ENCODE data around the gene APOH. TPM values are rescaled to one million over a fixed set of nuclear protein-coding genes. Genes with fewer than 3 reads are reported as not detected.

The APOH gene
- total and polyA plus RNA-seq, 9 of the 15 experiments (the other 6 are each of a cell fraction or from before 2014, with no cell fraction given): 1.1 TPM; not detected in 8

DNA sequence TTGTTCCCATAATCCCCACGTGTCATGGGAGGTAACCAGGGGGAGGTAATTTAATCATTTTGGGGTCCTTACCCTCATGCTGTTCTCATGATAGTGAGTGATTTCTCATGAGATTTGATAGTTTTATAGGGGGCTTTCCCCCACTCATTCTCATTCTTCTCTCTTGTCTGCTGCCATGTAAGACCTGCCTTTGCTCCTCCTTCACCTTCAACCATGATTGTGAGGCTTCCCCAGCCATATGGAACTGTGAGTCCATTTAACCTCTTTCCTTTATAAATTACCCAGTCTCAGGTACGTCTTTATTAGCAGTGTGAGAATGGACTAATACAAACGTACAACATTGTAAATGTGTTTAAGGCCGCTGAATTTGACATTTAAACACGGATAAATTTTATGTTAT is 35.5 kb upstream of the APOH start:
- Histone ChIP-seq H3K9me1 (ENCODE audit: control insufficient read depth, insufficient read depth, low read length) (no peaks in the 10 kb centered on the region), H2AFZ (ENCODE audit: low read depth, low read length) (no peak overlapping the region), H3K36me3 (ENCODE audit: control insufficient read depth, insufficient read depth, low read length) (no peaks in the 10 kb centered on the region), H3K4me3 (no peak overlapping the region), H3K4me1 (replicated peaks in 1 of 2; ENCODE audit: control insufficient read depth in 2 of 2, insufficient read depth in 2 of 2, low read length in 2 of 2) (no peaks in the 10 kb centered on the region), H3K27ac (ENCODE audit: extremely low read depth, low read depth, low read length) (no peak overlapping the region), H4K20me1 (replicated peaks; ENCODE audit: control insufficient read depth, insufficient read depth, low read length) (no peaks in the 10 kb centered on the region), H3K4me2 (ENCODE audit: insufficient read depth, low read length) (no peak overlapping the region), H3K27me3 (ENCODE audit: control insufficient read depth in 2 of 2, insufficient read depth in 2 of 2, low read length in 2 of 2) (peaks cover 0 to 16% of the 10 kb centered on the region in 2 experiments; a peak in 3 of 5 replicates), H3K79me2 (ENCODE audit: control insufficient read depth, insufficient read depth, low read length) (no peaks in the 10 kb centered on the region), H3K9me3 (replicated peaks; ENCODE audit: control insufficient read depth, insufficient read depth, low read depth, low read length) (no peaks in the 10 kb centered on the region; the same call in 1 of the 2 replicates), H3K9ac (ENCODE audit: insufficient read depth in 1 of 2, low read depth in 2 of 2, low read length in 2 of 2) (no peak overlapping the region)
- TF ChIP-seq, protein P1, sequence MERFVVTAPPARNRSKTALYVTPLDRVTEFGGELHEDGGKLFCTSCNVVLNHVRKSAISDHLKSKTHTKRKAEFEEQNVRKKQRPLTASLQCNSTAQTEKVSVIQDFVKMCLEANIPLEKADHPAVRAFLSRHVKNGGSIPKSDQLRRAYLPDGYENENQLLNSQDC (CRISPR knock-in tag; IDR thresholded peaks at IDR 0.05): no peak
- no peak for TF ChIP-seq ZNF217 (CRISPR knock-in tag; IDR thresholded peaks at IDR 0.05)
- TF ChIP-seq ZFP36 (IDR thresholded peaks at IDR 0.05; ENCODE audit: low read depth, low read length, partially characterized antibody): peak; percentile 14
- TF ChIP-seq ZNF384 (IDR thresholded peaks at IDR 0.05; ENCODE audit: low read depth, low read length): no peak
- peak; percentile 95 for TF ChIP-seq ZNF431 (CRISPR knock-in tag; IDR thresholded peaks at IDR 0.05)
- ATAC-seq: no peak
- no peak for FAIRE-seq
- BruUV-seq (replicated peaks): no TSS peak
- in situ Hi-C loops (cut with MboI) (no loop called here), intact Hi-C loops (cut with micrococcal nuclease) (no loop called here)
- no peak for DNase-seq (ENCODE audit: extremely low read depth in 1 of 4, low spot score in 3 of 4)
- ChIA-PET CTCF (ENCODE audit: low intra/inter-chr PET ratio) (no interaction called here), POLR2A (interaction anchor here (1.4 kb wide), 1 partner anchor 12 kb away, joined by 4 read pairs; no protein-coding TSS in a partner anchor)
- 0% methylated on average over 5 of the region's 5 CpGs for WGBS (ENCODE audit: insufficient coverage, low coverage, missing lambda C conversion rate)

DNA sequence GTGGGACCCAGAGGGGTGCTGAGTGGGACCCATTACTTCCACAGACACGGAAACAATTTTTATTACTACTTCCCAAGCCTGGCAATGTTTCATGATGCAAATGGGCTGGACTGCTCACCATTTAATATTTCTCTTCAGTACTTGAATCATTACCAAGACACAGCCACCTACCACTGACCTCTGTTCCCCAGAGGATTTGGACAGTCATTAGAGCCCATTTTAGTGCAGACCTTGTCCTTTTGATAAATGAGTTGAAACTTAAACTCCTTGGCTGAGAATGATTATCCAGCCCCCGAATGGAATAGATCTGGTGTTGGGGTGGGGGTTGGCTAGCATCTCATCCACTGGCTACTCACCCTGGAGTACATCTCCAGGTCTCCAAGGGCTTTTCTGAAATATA is 33.6 kb upstream of the APOH start:
- H3K4me2 ChIP-seq (ENCODE audit: insufficient read depth, low read length): no peak overlapping the region
- H3K9ac ChIP-seq (ENCODE audit: insufficient read depth in 1 of 2, low read depth in 2 of 2, low read length in 2 of 2): no peak overlapping the region
- no peak overlapping the region for H3K4me3 ChIP-seq
- H3K79me2 ChIP-seq (ENCODE audit: control insufficient read depth, insufficient read depth, low read length): no peaks in the 10 kb centered on the region
- no peaks in the 10 kb centered on the region for H3K4me1 ChIP-seq (replicated peaks in 1 of 2; ENCODE audit: control insufficient read depth in 2 of 2, insufficient read depth in 2 of 2, low read length in 2 of 2)
- FAIRE-seq (no peak), DNase-seq (ENCODE audit: extremely low read depth in 1 of 4, low spot score in 3 of 4) (no peak), ATAC-seq (no peak)
- BruUV-seq (replicated peaks): no TSS peak
- ChIA-PET POLR2A (no interaction called here), CTCF (ENCODE audit: low intra/inter-chr PET ratio) (no interaction called here)
- H3K36me3 ChIP-seq (ENCODE audit: control insufficient read depth, insufficient read depth, low read length): no peaks in the 10 kb centered on the region
- no peaks in the 10 kb centered on the region for H4K20me1 ChIP-seq (replicated peaks; ENCODE audit: control insufficient read depth, insufficient read depth, low read length)
- H3K27ac ChIP-seq (ENCODE audit: extremely low read depth, low read depth, low read length): no peak overlapping the region
- intact Hi-C loops (cut with micrococcal nuclease) (no loop called here), in situ Hi-C loops (cut with MboI) (no loop called here)
- WGBS (ENCODE audit: insufficient coverage, low coverage, missing lambda C conversion rate): 7% methylated on average over 2 of the region's 2 CpGs
- no peaks in the 10 kb centered on the region for H3K9me1 ChIP-seq (ENCODE audit: control insufficient read depth, insufficient read depth, low read length)
- no peak overlapping the region for H2AFZ ChIP-seq (ENCODE audit: low read depth, low read length)
- no peaks in the 10 kb centered on the region; the same call in 1 of the 2 replicates for H3K9me3 ChIP-seq (replicated peaks; ENCODE audit: control insufficient read depth, insufficient read depth, low read depth, low read length)
- H3K27me3 ChIP-seq (ENCODE audit: control insufficient read depth in 2 of 2, insufficient read depth in 2 of 2, low read length in 2 of 2): peaks cover 0 to 13% of the 10 kb centered on the region in 2 experiments; a peak in 3 of 5 replicates
- TF ChIP-seq TRIM24 (IDR thresholded peaks at IDR 0.05) (no peak), GTF2A2 (tag; IDR thresholded peaks at IDR 0.05) (no peak), NFIC (IDR thresholded peaks at IDR 0.05) (no peak), BRD9 (IDR thresholded peaks at IDR 0.05; ENCODE audit: low read depth, partially characterized antibody) (no peak), RBM25 (IDR thresholded peaks at IDR 0.05; ENCODE audit: low read depth, low read length, severe bottlenecking) (no peak), CBX5 (IDR thresholded peaks at IDR 0.05; ENCODE audit: borderline replicate concordance, low read depth) (no peak), ILK (tag; IDR thresholded peaks at IDR 0.05; ENCODE audit: borderline replicate concordance, low read depth) (no peak), POLR2AphosphoS2 (IDR thresholded peaks at IDR 0.05; ENCODE audit: low read length) (no peak), TCFL5 (CRISPR knock-in tag; conservative IDR thresholded peaks at IDR 0.05) (no peak), POLR2B (IDR thresholded peaks at IDR 0.05; ENCODE audit: low read depth, partially characterized antibody) (no peak), BCL6 (CRISPR knock-in tag; IDR thresholded peaks at IDR 0.05) (no peak), EWSR1 (IDR thresholded peaks at IDR 0.05; ENCODE audit: borderline replicate concordance, low read depth, partially characterized antibody) (no peak), ZBTB1 (CRISPR knock-in tag; IDR thresholded peaks at IDR 0.05; ENCODE audit: borderline replicate concordance, low read depth) (no peak), BHLHE40 (IDR thresholded peaks at IDR 0.05; ENCODE audit: low read length) (no peak), DACH1 (IDR thresholded peaks at IDR 0.05; ENCODE audit: partially characterized antibody) (no peak), ZFP36 (IDR thresholded peaks at IDR 0.05; ENCODE audit: low read depth, low read length, partially characterized antibody) (no peak)

Data from K562 (cell line).